Brain microvascular endothelial cell (primary cell): Measurements from ENCODE around the gene RAB11FIP3.

ENCODE experiments used
- DNase-seq: peaks from one replicate; pipeline ENCODE4 v3.0.0-alpha.2; 2020
- H3K27ac ChIP-seq: fragments of 250-450 bp; sonication (Bioruptor Pico); 2 replicates; pipeline ENCODE4 v1.5.1; 2020; ENCODE audit warnings: mild to moderate bottlenecking, moderate library complexity
- H3K27me3 ChIP-seq: fragments of 250-450 bp; sonication (Bioruptor Pico); replicated peaks from 2 replicates; pipeline ENCODE4 v1.5.1; 2020; ENCODE audit warnings: mild to moderate bottlenecking
- H3K36me3 ChIP-seq: fragments of 250-450 bp; sonication (Bioruptor Pico); replicated peaks from 2 replicates; pipeline ENCODE4 v1.5.1; 2020; ENCODE audit warnings: mild to moderate bottlenecking
- H3K4me3 ChIP-seq: 2 replicates; pipeline ENCODE4 v1.5.1; 2011; ENCODE audit warnings: low read depth, mild to moderate bottlenecking, control low read depth, low read length, moderate library complexity
- CTCF ChIP-seq: IDR thresholded peaks from 2 replicates; pipeline ENCODE4 v1.5.1; 2011; ENCODE audit warnings: low read depth, mild to moderate bottlenecking, moderate library complexity, low read length, control low read depth, inconsistent platforms; ENCODE audit errors: missing control alignments
- in situ Hi-C: cut with HindIII; loops from 2 replicates; pipeline ENCODE4 v1.10.0; 2017; ENCODE audit warnings: low sequenced_read_pairs, low pct_ligation_motif_present

Gene RAB11FIP3

GRCh38 chr16:519841-520687 lies 94.6 kb downstream of the RAB11FIP3 start:
- no peak overlapping the region for H3K4me3 ChIP-seq
- TF ChIP-seq CTCF = no peak
- no peak overlapping the region for H3K27ac ChIP-seq
- no peaks in the 10 kb centered on the region for H3K27me3 ChIP-seq
- in situ Hi-C loops = no loop called here
- no peak for DNase-seq
- peaks cover 19% of the 10 kb centered on the region for H3K36me3 ChIP-seq

GRCh38 chr16:520847-521246 lies 95.4 kb downstream of the RAB11FIP3 start:
- Histone ChIP-seq H3K27me3 (no peaks in the 10 kb centered on the region), H3K4me3 (no peak overlapping the region), H3K36me3 (peaks cover 19% of the 10 kb centered on the region), H3K27ac (no peak overlapping the region)
- no peak for TF ChIP-seq CTCF
- in situ Hi-C loops = no loop called here
- no peak for DNase-seq

- in situ Hi-C loops = no loop called here
- Histone ChIP-seq H3K36me3 (peaks cover 12% of the 10 kb centered on the region), H3K27me3 (no peaks in the 10 kb centered on the region), H3K27ac (no peak overlapping the region), H3K4me3 (no peak overlapping the region)
- no peak for DNase-seq
- TF ChIP-seq CTCF = peak; percentile 34
These were observed 96.1 kb downstream of the RAB11FIP3 start for GRCh38 chr16:521381-522210.

DNA sequence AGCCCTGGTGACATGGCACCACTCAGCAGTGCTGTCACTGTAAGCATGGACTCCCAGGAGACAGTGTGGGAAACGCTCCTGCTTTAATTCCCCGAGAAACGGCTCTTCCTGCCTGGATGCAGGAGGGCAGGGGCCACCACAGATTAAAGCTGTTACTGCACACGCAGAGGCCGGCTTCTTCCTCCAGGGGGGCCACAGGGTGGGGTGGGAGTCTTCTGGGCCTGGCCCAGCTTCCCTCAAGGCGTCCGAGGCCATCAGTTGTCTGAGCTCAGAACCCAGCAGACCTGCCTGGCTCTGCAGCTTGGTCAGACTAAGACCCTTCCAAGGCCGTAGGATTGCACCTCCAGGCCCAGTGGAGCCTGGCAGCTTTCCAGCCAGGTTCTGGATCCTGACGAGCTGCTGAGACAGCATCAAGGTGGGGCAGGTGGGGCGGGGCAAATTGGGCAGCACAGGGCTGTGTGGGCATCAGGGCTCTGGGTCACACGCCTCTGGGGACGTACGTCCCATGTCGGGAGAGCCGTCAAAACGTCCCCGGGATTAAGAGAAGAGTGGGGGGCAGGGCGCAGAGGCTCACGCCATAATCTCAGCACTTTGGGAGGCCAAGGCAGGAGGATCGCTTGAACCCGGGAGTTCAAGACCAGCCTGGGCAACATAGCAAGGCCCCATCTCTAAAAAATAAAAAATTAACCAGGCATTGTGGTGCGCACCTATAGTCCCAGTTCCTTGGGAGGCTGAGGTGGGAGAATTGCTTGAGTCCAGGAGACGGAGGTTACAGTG lies 97.1 kb downstream of the RAB11FIP3 start:
- no peaks in the 10 kb centered on the region for H3K27me3 ChIP-seq
- in situ Hi-C loops = no loop called here
- DNase-seq = no peak
- no peak for TF ChIP-seq CTCF
- H3K27ac ChIP-seq = no peak overlapping the region
- H3K36me3 ChIP-seq = peaks cover 12% of the 10 kb centered on the region
- no peak overlapping the region for H3K4me3 ChIP-seq

GRCh38 chr16:523097-523741 lies 97.8 kb downstream of the RAB11FIP3 start:
- no peak overlapping the region for H3K27ac ChIP-seq
- no peak for DNase-seq
- no peak overlapping the region for H3K4me3 ChIP-seq
- no peaks in the 10 kb centered on the region for H3K27me3 ChIP-seq
- peaks cover 12% of the 10 kb centered on the region for H3K36me3 ChIP-seq
- in situ Hi-C loops = no loop called here
- no peak for TF ChIP-seq CTCF
